SIG-M5 (cell line): ENCODE measurements around the gene SPACA9.

Experiments used
- DNase-seq: peaks from one replicate; lab custom pipeline; 2025; lab: John Stamatoyannopoulos, UW

The SPACA9 gene

DNA sequence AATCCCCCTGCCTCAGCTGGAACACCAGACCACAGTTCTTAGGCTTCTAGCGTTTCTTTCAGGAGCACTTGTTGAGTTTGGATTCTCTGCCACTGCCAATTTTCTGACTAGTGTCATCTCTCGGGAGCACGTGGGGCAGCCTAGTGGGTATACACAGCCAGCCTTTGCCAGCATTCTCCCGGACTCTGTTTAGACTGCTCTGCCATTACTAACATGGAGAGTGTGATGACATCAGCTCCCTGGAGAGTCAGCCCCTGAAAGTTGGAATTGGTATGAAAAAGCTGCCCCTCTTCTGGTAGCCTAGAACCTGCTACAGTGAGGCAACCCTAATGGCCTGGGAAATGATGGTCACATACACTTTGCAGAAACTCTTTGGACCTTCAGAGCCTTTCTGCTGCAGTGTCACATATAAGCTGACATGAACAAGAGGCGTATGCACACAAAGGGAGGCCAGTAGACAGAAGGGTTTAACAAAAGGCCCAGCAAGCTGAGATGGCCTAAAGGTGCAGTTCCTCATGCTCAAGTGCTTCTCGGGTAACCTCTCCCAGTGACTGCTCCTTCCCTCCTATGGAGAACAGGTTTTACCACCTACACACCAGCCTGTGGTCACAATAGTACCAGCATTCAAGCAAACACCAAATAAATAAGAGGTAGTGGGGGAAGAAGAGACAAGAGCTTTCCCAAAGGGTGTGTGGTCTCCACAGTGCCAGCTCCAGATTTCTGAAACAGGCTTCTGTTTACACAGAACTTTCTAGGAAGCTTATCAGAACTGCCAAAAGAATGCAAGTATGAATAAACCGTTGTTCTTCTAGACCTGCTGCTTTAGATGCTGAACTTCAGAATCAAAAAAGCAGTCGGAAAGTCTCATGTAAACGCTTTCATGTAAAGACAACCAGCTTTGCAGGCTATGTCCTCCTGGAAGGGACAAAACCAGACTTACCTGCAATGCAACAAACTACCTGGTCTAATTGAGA, 16.5 kb downstream of the SPACA9 start:
- no peak for DNase-seq

DNA sequence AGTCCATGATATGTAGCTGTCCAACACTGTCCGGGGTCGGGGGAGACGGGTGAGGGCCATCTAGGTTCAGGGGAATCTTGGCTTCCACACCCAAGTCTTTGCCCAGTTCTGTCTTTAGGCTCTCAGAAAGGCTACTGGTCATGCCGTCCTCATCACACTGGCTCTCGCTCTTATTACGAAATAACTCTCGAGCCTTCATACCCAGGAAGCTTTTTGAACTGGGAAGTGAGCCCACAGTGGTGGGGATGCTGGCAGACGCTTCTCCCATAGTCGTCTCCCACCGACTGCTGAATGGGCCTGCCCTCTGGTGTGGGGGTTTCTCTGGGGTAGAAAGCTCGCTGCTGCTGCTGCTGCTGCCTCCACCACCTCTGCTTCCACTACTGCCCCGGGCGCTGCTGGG, 17.6 kb downstream of the SPACA9 start:
- no peak for DNase-seq

DNA sequence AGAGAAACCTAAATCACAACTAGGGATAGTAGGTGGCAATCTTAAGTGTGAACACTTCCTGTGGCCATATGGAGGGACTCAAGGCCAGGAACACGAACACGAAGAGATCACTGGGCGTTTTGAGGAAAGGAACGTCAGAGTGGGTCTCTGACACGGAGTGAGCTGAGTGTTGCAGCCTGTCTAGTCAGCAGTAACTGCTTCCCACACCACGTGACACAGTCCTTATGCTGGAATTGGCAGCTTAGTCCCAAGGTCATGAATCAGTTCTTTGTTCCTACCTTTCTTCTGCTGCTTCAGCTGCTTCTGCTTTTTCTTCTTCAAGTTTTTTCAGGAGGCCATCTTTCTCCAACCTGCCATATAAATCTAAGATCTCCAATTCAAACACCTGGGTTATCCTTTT, 18.2 kb downstream of the SPACA9 start:
- DNase-seq: no peak

DNA sequence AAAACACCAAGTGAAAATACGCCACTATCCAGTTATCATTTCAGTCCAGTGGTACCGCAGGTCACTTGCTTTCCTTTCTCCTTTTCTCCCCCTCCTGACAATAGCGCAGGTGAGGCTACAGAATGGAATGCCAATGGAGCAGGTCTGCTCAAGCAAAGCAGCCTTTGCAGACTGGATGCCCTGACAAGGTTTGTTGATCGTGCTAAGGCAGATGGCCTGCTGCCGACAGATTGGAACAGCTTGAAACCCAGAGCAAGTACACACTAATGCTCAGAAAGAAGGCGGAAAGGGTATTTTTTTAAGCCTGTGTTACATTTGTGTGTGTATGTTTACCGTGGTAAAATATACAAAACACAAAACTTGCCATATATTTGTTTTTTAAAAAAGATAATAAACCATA, 19.4 kb downstream of the SPACA9 start:
- no peak for DNase-seq

DNA sequence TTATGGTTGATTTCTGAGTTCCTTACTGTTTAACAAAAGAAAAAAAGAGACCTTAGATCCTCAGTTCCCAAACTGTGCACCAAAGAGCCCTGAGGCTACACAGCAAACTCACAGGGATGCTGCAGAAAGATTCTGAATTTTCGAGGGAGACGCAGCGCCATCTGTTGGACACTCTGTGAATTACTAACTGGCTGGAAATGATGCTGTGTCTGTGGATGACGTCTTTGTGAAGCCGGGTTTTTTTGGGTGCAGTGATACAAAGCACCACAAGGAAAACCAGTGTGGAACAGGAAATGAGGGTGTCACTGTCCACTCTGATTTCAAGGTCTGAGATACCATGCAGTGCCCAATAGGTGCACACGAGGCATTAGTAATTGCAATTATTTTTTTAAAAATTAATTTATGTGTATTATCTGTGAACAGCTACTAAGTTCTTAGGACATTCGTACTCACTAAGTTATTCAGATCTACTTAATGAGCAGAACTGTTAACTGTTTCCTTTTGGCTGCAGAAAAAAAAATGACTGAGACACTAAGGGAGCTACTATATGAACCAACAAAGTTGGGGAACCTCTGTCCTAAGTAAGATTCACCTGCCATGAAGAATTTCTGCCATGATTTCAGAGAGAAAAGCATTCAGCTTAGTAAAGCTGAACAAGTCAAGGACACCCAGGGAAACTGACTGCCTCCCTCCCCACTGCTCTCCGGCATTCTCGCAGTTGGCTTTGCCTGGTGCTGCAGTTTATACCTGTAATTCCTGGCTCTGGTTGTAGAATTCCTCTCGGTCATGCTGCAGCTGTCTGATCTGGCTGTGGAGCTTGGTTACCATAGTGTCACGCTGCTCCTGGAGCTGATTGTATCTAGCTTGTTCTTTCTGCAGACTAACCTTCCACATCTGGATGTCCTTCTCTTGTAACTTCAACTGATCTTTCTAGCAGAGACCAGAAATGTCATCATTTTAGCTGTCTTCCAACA, 23.4 kb downstream of the SPACA9 start:
- no peak for DNase-seq

DNA sequence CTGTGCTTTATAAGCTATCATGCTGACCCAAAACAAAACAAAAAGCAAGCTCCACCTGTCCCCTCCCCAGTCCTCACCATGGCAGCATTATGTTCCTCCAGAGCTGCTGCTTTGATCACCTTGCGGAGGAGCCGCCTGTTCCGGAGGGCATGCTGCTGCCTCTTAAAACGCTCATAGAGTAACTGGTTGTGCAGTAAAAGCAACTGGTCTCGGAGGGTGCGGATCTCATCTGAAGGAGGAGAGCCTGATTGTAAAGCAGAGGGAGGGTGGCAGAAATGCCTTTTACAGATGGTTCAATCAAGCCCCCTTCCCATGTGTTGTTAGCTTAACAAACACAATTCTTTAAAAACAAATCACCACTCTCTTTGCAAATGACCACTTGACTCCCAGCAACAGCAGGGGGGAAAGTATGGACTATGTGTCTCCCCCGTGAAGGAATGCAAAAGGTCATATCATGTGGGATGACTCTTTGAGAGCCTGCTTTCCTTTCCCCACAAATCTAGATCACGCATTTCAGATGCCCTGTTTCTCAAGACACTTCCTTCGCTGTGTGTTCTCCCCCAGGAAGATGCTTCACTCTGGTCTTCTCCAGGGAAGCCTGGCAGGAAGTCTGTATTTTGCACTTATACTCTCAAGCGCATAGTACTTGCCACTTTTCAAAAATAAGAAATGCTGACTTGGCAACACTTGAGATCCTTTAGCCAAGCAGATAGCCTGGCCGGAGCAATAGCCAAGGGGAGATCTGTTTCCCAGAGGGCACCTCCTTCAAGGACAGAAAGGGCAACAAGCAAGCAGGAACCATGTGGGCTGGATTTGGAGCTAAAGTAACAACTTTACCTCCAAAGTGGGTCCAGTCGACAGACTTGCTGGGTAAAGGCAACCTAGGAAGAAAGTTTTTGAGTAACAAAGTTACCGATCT, 25.1 kb downstream of the SPACA9 start:
- DNase-seq: no peak

DNA sequence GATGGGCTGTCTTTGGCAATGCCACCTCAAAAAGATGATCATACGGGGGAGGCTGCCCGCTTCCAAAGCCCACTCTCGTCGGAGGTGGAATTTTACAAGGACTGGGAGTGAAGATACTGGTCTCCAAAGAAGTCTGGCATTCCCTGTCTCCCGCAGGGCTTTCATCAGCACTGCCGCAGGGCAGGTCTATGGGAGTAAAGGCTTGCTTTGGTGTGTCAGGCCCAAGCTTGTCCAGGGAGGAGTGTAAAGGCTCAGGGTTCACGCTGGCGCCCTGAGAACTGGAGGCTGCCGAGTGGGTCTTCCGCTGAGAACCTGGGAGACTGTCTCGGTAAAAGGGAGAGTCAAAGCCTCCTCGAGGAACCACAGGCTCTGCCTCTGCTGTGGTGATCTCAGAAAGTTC, 27.0 kb downstream of the SPACA9 start:
- no peak for DNase-seq

DNA sequence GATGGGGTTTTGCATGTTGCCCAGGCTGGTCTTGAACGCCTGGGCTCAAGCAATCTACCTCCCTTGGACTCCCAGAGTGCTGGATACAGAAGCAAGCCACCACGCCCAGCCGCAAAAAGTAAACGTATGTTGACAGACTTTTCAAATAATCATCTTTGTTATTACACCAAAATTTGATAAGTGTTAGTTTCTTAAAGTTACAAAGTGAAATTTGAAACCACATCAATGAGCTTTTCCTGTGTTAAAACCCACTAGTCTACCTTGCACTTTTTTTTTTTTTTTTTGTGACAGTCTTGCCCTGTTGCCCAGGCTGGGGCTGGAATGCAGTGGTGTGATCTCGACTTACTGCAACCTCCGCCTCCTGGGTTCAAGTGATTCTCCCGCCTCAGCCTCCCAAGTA, 29.9 kb downstream of the SPACA9 start:
- no peak for DNase-seq

DNA sequence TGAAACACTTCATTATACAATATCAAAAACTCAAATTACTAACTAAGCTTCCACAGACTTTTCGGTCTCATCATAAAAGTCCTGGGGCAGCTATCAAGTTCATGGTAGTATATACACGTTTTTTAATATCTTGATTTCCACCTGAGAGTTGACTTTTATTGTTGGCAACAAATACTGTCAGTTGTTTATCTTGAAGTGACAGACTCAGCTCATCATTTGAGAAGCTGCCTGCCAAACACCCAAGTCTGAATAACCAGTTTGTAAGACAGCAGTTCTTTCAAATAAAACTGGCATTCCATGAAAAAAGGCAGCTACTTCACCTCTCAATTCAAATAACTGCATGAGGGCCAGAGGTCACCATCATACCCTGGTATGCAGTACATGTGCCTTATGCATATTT, 30.6 kb downstream of the SPACA9 start:
- no peak for DNase-seq

DNA sequence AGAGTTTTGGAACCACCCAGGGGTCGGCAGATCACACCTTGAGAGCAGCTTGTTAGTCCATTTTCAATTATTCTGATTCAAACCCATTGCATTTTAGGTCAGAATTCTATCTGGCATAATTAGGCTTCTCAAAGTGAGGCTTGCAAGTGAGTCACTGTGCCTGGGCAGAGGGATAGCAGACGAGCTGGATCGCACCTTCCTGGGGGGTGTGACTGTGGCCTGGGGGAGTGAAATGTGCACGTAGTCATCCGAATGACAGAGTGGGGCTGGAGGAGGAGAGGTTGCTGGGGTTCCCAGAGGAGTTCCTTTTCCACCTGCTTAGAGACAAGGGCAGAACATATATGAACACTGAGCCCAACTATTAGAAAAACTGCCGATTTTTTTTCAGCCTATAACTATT, 31.7 kb downstream of the SPACA9 start:
- DNase-seq: no peak

DNA sequence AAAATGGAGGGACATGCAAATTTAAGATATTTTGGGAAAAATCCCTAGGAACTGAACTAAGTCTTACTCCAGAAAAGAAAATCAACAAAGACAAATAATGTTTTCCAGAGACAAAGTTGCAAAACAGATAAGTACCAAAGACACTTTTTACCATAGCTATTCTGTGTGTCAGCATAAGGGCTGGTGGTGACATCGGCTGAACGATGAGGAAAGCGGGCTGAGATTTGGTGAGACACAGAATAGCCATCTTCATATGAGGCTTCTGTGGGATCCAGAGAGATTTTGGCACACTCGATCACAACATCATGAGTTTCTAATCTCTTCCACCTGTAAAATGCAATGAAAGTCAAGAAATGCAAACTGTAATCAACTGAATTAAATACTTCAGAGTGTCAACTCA, 33.4 kb downstream of the SPACA9 start:
- DNase-seq: no peak

DNA sequence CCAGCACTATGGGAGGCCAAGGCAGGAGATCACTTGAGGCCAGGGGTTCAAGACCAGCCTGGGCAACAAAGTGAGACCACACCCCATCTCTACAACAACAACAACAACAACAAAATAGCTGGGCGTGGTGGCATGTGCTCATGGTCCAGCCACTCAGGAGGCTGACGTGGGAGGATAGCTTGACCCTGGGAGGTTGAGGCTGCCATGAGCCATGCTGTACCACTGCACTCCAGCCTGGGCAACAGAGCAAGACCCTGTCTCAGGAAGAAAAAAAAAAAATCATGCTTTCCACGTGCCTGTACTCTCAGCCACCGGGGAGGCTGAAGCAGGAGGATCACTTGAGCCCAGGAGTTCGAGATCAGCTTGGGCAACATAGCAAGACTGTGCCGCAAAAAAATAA, 36.2 kb downstream of the SPACA9 start:
- no peak for DNase-seq

DNA sequence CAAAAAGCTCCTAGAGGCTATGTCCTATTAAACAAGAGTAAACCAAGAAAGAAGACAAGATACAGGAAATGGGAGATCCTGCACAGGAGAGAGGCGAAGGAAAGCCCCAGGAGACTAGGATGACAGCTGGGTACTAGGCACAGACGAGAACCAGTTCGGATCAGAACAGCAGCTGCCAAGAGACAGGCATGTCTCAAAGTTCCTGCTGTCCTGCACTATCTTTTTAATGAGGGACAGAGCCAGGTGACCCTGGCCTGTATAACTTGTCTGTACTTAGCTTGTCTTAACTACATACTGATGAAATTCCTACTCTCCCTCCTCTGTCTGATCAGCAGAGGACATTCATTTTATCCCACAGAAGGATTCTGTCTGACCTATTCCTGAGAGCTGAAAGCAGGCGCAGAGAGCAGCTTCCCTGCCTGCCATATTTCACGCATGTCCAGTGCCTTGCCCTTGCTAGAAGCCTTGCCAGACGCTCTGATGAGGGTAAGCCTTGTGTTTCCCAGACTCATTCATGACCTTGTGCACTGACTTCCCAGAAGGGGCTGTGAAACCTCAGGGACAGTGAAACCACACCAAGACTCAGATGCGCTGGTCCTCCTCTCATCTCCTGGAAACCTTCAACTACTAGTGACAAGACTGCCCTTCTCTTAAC, 41.0 kb downstream of the SPACA9 start:
- DNase-seq: no peak

DNA sequence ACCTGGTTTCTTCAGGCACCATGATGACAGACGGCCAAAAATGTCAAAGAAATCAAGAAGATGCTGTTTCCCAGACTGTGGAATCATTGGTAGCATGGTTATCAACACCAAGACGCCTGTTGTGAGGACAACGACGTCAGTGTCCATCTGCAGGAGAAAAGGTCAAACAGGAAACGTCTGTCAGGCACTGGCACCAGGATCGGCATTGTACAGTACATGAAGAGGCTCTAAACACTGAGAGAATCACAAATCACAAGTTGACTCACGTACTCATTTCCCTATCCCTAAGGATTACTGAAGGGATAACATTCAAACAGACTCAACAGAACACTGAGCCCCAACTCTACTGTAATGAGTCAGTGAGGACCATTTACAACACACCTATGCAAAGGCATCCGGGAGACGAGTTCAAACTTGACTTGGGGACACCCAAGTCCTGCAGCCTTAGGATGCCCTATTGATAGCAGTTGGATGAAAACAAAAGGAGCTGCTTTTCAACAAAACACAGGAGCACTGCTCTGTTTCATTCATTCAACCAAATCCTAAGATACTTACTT, 44.7 kb downstream of the SPACA9 start:
- no peak for DNase-seq

DNA sequence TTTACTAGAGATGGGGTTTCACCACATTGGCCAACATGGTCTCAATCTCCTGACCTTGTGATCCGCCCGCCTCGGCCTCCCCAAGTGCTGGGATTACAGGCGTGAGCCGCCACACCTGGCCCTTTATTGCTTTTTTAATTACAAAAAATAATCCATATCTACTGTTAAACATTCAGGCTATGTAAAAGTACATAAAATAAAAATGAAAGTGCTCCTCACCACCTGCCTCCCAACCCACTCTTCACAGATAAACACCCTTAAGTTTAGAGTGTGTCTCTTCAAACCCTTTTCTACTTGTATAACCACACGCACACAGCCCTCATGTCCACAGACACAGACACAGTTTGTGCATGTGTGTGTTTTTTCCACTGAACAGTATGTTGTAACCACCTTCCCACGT, 49.0 kb downstream of the SPACA9 start:
- DNase-seq: no peak

DNA sequence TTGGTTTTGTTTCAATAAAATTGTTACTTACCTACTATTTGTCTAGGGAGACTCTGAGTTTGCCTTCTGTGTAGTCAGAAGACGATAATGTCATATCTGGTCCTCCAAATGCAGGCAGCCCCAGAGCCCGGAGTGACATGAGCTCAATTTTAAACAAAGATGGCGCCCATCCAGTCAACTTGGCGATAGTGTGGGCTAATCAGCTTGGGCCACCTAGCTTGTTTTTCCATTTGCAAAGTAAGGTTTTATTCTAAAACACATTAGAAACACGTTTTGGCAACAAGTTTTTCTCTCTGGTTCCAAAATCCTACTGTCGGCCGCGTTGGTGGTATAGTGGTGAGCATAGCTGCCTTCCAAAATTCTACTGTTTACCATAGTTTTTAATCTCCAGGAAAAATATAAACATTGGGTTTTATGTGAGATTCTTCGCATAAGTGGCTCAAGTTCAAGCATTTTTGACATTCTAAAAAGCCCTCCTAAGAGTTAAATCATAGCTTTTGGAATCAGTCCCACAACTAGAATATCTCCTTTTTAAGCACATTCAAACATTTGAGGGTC, 52.6 kb downstream of the SPACA9 start:
- DNase-seq: no peak

DNA sequence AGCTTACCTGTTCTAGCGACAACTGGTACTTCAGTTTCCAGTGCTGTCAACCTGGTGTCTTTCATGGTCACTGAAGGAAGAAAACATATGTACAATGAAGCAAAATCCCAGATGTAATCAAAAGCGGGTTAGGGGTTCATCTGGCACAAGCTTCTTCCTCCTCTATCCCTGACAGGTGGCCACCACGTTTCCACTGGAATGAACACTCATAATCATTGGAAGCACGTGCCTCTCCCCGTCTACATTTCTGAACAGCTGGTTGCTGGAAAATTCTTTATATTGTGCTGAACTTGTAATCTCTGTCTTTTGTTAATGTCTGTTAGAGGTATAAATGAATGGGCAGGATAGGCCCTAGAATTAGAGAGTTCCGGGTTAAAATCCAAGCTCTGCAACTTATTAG, 56.3 kb downstream of the SPACA9 start:
- no peak for DNase-seq

DNA sequence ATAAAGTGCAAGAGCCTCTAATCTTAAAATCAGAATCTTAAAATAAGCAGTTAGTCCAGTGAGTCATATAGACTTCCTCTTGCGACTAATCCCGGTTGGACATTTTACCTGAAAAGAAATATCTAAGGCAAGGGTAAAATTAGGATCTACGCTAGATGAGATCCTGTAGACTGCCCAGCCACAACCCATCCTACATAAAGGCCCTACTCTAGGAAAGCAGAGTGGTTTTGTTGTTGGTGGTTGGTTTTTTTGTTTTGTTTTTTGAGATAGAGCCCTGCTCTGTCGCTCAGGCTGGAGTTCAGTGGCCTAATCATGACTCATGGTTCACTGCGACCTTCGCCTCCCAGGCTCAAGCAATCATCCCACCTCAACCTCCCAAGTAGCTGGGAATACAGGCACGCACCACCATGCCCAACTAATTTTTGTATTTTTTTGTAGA, 58.8 kb downstream of the SPACA9 start:
- no peak for DNase-seq

DNA sequence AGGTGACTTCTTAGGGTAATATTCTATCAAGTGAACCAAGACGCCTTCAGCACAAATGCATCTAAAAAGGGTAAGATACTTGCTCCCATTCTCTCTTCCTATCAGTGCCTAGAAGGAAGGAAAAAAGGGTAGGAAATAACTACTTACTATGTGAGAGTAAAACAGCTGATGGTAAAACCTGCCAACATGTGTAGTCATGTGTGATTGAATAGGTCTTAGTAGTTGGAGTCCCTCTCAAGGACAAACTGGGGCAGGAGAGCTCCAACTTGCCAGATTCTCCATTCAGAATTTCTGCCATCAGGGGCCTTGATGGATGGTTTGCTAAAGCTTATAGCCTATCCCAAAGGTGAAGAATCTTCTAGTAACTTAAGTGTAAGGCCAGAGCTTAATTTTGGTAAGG, 60.5 kb downstream of the SPACA9 start:
- DNase-seq: no peak
